ENCODE measurements around the gene MUC4.
"Not testable (repeated sequence)": the region's sequence is repeated elsewhere in the genome, so short reads cannot be mapped to it uniquely, and the experiment has no call there.

The MUC4 gene

DNA sequence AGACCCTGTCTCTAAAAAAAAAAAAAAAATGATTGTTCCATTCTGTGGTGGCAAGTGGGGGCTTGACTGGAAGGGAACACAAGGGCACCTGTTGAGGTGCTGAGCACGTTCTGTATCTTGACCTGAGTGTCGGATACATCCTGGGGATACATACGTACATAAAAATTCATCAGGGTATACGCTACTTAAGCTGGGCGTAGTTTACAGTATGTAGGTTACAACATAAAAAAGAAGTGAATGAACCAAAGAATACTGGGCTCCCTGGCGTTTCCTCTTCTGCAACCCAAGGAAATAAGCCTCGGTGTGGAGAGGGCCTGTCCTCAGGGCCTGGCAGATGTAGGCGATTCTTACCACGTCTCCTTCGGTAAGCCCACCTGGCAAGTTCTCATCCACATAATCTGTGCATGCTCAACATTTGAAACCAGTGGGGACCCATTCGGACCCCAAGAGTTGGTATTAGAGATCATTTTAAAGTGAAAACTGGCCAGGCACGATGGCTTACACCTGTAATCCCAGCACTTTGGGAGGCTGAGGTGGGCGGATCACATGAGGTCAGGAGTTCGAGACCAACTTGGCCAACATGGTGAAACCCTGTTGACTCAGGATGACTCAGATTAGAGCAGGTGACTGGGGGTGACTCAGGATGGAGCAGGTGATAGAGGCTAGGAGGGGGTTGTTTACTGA, 96.0 kb downstream of the MUC4 start:
- no peak for DNase-seq (ENCODE audit: low spot score)

DNA sequence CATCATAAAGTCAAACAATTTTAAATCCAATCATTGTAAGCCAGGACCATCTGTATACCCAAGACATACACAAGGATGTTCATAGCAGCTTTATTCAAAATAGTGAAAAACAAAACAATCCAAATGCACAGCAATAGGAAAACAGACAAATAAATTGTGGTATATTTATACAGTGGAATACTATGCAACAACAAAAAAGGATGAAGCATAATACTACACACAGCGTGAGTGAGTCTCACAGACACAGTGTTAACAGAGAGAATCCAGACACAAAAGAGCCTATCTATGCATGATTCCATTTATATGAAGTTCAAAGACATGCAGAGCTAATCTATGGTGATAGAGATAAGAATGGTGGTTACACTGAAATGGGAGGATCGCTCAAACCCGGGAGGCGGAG, 96.6 kb downstream of the MUC4 start:
- no peak for DNase-seq (ENCODE audit: low spot score)

DNA sequence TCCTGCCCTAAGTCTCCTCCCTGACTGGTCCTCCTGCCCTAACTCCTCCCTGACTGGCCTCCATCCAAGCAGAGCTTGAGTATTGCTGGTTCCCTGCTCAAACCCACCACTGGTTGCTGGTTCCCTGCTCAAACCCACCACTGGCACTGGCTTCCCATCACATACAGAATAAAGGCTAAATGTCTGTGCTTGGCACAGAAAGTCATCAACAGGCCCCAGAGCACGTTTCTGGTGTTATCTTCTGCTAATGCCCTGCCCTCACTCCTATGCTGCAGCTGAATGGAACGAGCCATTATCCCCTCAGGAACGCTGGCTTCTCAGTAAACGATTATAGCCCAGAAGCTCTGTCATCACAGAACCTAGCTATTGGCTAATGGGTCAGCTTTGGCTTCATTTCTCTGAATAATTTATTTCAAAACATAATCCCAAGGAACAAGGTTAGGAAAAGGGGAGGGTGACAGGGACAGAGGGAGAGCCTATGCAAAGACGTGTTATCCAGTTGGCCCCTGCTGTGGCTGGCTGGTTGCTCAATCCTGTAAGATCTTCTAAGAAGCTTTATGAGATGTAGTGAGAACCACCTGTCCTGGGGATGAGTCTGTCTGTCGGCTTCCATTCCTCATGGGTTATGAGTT, 97.2 kb downstream of the MUC4 start:
- no peak for DNase-seq (ENCODE audit: low spot score)

DNA sequence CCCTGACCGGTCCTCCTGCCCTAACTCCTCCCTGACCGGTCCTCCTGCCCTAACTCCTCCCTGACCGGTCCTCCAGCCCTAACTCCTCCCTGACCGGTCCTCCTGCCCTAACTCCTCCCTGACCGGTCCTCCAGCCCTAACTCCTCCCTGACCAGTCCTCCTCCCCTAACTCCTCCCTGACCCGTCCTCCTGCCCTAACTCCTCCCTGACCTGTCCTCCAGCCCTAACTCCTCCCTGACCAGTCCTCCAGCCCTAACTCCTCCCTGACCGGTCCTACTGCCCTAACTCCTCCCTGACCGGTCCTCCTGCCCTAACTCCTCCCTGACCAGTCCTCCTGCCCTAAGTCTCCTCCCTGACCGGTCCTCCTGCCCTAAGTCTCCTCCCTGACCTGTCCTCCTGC, 98.6 kb downstream of the MUC4 start:
- not testable (repeated sequence) for DNase-seq (ENCODE audit: low spot score)

DNA sequence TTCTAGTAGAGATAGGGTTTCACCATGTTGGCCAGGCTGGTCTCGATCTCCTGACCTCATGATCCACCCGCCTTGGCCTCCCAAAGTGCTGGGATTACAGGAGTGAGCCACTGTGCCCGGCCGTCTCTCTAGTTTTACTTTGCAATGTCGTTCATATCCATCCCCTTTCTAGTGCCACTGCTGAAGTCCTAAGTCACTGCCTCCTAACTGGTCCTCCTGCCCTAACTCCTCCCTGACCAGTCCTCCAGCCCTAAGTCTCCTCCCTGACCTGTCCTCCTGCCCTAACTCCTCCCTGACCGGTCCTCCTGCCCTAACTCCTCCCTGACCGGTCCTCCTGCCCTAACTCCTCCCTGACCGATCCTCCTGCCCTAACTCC, 99.2 kb downstream of the MUC4 start:
- not testable (repeated sequence) for DNase-seq (ENCODE audit: low spot score)

DNA sequence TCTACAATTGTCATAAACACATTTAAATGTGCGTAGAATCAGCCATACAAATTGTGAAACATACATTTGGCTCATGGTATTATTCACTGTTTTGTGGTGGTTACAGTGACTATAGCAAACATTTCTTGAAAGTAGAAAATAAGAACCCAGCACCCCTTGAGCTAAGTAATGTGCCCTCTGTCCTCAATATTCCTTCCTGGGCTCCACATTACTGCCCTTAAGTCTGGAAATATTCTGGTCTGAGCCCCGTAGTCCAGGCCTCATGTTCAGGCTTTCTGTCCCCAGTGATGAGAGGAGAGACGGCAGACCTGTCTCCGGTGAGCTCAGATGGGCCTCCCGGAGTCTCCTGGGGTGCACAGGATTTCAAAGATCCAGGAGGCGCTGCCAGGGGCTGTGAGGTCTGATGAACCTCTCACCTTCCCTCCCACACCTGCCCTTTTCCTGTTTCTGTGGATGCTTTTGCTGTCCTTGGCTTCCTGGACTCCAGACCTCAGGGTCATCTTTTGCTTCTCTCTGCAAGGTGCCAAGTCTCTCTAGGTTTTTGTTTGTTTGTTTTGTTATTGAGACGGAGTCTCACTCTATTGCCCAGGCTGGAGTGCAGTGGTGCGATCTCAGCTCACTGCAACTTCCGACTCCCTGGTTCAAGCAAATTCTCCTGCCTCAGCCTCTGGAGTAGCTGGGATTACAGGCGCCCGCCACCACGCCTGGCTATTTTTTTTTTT, 99.8 kb downstream of the MUC4 start:
- DNase-seq (ENCODE audit: low spot score) = no peak

DNA sequence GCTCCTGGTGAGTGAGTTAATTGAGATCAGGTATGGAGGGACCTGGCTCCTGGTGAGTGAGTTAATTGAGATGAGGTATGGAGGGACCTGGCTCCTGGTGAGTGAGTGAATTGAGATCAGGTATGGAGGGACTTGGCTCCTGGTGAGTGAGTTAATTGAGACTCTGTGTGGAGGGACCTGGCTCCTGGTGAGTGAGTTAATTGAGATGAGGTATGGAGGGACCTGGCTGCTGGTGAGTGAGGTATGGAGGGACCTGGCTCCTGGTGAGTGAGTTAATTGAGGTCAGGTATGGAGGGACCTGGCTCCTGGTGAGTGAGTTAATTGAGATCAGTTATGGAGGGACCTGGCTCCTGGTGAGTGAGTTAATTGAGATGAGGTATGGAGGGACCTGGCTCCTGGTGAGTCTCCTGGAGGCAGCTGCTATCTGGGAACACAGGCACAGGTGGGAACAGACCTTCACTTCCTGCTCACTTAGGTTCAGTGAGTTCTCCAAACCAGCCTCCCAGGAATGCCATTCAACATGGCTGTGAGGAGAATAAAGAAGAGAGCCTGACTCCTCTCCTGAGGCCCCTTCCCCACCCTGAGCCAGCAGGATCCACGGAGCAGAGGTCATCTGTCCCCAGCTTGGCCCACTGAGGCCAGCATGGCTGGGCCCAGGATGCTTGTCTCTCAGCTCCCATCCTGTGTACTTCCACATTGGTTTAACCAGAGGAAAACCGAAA, 100.5 kb downstream of the MUC4 start:
- not testable (repeated sequence) for DNase-seq (ENCODE audit: low spot score)

DNA sequence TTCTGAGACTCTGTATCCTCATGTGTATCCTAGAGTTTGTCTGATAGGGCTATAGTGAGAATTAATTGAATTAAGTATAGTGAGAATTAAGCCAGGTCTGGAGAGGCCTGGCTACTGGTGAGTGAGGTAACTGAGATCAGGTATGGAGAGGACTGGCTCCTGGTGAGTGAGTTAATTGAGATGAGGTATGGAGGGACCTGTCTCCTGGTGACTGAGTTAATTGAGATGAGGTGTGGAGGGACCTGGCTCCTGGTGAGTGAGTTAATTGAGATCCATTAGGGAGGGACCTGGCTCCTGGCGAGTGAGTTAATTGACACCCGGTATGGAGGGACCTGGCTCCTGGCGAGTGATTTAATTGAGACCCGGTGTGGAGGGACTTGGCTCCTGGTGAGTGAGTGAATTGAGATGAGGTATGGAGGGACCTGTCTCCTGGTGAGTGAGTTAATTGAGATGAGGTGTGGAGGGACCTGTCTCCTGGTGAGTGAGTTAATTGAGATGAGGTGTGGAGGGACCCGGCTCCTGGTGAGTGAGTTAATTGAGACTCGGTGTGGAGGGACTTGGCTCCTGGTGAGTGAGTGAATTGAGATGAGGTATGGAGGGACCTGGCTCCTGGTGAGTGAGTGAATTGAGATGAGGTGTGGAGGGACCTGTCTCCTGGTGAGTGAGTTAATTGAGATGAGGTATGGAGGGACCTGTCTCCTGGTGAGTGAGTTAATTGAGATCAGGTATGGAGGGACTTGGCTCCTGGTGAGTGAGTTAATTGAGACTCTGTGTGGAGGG, 101.4 kb downstream of the MUC4 start:
- not testable (repeated sequence) for DNase-seq (ENCODE audit: low spot score)

DNA sequence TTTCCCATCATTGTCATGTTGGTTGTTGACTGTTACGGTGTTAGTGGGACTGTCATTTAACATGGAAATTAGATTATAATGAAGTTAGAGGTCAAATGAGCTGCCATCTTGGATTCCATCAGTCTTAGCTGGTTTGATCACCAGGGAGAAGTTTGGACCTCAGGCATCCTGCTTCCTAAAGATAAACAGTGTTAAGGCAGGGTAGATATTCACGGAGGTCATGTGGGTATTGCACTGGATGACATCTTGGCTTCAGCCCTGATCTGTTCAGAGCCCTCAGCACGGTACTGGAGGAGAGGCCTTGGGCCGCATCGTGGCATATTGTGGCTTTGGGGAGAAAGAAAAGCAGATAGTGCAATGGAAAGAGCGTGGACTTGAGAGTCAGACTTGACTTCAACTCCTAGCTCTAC, 102.0 kb downstream of the MUC4 start:
- DNase-seq (ENCODE audit: low spot score) = no peak

DNA sequence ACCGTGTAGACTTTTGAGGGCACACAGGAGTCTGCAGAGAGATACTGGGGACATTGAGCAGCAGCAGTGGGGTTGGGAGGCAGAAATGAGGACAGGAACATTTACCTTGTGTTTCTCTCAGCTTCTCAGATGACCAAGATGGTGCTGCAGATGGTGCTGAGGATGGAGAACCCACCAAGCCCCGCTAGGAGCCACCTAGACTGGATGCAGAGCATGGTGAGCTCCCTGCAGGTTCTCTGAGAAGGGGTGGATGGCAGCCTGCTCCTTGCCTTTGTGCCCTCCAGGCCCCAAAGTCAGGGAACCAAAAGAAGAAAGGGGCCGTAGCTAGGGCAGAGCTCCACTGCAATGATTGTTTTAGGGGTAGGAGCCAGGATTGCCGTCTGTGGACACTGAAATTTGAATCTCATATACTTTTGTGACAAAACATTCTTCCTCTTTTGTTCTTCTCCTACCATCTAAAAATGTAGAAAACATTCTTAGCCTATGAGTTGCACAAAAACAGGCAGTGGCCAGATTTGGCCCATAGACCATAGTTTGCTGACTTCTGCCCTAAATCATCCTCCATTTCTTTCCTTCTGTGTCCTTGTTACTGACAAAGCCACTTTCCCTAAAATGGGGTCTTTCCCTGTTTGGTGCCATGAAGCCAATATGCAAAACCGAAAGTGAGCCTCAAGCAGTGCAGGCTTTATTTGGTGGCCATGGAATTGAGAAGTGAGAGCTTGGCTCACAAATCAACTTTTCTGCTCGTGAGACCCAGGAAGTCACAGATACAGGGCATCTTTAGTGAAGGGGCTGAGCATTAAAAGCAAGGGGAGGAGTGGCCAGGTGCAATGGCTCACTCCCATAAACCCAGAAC, 102.9 kb downstream of the MUC4 start:
- DNase-seq (ENCODE audit: low spot score) = no peak

DNA sequence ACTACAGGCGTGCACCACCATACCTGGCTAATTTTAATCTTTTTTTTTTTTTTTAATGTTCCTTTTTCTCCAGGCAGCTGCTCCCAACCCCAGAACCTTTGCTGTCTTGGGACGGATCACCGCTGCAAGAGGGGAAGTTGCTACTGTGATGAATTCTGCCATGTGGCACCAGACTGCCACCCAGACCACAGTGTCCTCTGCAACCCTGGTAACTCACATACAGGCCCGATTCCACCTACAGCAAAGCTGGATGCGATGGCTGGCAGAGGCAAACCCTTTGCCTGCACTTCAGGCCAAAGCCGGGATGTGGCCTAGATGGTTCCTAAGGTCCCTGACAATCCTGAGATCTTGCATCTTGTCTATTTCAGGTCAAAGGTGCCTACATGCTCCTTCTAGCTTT, 103.7 kb downstream of the MUC4 start:
- DNase-seq (ENCODE audit: low spot score) = no peak

DNA sequence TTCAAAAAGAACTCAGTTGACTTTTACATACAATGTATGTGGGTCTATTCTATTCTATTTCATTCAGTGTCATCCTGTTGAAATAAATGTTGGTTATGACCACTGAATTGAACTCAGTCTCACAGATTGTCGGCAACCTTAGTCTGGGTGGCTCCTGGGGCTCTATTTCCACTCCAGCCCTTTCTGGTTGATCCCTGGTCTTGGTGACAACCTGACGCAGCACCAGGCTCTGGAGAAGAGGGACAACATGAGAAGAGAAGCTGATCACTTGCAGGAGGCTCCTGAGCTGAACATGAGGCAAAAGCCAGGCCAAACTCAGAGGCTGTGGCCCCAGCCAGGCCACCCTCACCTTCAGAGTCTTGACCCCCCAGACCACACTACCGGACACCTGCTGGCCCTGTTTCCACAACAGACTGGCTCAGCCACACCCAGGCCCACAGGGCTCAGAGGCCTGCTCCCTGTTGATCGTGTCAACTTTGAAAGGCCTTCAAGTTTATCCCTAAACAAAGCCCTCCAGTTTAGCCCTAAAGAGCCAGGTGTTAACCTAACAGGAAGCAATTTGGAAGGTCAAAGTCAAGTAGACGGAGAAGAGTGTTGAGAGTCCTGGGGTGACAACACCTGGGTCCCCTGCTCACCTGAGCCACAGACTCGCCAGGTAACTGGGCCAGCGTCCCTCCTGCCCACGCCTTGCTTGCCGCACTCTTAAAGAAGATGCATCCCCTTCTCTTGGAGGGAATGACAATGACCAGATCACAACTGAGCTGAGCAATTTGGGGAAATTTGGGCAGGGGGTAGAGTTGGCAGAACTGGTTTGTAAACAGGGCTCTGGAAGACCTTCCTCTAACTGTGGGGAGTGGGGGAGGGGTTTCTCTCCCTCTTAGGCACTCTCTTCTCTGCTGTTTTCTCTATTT, 106.4 kb downstream of the MUC4 start:
- DNase-seq (ENCODE audit: low spot score) = no peak

DNA sequence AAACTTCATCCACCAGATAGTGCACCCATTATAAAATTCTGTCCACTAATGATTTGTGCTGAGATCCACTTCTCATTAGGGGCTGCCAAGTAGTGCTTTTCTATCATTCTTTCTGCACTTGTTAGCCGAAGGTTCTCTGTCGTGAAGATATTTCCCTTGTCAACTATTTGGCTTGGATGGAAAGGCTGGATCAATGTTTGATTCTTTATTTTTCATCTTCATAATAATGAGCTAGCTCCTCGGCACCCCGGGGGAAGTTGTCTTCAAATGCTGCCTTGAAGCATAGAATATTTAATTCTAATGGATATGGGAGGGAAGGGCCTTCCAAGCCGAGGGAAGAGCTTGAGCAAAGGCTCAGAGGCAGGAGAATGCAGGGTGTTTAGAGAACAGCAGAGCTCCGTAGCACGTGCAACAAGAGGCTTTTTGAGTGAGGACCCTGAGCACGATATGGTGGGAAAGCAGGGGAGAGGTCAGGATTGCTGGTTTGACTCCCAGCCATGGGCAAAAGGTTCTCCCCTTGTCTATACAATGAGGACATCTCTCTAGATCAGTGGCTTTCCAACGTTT, 107.2 kb downstream of the MUC4 start:
- no peak for DNase-seq (ENCODE audit: low spot score)

DNA sequence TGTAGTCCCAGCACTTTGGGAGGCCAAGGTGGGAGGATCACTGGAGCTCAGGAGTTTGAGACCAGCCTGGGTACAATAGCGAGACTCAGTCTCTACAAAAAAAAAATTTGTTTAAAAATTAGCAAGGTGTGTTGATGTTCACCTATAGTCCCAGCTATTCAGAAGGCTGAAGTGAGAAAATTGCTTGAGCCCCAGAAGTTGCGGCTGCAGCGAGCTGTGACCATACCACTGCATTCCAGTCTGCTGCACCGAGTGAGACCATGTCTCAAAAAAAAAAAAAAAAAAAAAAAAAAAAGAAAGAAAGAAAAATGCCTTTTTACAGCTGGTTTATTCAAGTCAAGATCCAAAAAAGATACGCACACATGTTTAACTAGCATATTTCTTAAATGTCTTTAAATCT, 108.0 kb downstream of the MUC4 start:
- DNase-seq (ENCODE audit: low spot score) = no peak

DNA sequence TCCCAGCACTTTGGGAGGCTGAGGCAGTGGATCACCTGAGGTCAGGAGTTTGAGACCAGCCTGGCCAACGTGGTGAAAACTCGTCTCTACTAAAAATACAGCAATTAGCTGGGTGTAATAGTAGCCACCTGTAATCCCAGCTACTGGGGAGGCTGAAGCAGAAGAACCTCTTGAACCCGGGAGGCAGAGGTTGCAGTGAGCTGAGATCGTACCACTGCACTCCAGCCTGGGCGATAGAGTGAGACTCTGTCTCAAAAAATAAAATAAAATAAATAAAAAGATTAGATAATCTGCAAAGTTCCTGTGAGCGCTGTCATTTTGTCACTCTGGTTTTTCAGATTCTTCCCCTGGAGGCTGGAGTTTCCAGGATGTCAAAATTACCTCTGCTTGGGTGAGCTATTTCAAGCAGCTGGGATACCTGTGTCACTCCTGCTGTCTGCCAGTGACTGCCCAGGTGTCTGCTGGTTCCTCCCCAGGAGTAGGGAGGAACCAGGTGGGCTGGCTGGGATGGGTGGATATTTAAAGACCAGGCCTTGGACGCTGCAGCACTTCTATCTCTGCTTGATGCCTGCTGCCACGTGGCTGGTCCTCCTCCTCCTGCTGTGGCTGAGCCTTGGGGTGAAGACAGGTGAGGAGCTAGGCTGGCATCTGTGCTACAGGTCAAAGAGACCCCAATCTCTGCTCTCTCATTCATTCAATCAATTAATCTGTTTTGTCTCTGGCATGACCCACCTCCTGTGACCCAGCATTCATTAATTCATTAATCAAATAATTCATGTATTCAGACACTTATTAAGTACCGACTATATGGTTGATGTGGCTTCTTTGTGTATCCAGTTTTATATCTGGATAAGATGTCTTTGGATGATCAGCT, 110.5 kb downstream of the MUC4 start:
- DNase-seq (ENCODE audit: low spot score) = no peak

DNA sequence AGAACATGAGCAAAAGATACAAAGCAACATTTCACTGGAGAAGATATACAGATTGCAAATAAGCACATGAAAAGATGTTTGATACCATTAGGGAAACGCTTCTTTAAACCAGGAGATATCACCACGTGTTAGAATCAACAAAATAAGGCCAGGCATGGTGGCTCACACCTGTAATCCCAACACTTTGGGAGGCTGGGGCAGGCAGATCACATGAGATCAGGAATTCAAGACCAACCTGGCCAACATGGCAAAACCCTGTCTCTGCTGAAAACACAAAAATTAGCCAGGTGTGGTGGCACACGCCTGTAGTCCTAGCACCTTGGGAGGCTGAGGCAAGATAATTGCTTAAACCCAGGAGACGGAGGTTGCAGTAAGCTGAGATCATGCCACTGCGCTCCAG, 111.4 kb downstream of the MUC4 start:
- no peak for DNase-seq (ENCODE audit: low spot score)

DNA sequence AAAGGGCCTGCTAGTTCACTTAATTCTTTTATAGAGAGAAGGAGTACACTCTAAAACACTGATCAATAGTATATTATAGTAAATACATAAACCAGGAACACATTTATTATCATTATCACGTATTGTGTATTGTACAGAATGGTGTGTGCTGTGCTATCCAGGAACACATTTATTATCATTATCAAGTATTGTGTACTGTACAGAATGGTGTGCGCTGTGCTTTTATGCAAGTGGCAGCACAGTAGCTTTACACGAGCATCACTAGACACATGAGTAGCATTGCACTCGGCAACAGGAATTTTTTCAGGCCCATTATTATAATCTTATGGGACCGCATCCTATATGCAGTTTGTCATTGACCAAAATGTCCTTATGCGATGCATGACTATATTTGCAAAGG, 111.9 kb downstream of the MUC4 start:
- no peak for DNase-seq (ENCODE audit: low spot score)

DNA sequence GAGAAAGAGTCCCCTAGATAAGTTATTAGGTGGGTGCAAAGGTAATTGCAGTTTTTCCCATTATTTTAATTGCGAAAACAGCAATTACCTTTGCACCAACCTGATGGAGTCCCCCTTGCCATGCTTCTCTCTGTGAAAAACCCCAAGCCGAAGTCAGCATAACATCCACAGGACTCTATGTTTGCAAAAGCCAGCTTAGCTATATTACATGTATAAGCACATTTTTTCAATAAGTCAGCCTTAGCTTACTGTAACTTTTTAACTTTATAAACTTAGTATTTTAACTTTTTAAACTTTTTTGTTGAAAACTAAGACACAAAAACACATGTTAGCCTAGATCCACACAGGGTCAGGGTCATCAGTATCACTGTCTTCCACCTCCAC, 112.3 kb downstream of the MUC4 start:
- no peak for DNase-seq (ENCODE audit: low spot score)

All from AG08396 (cell line).